Ramos (cell line): ENCODE data around the gene GPN3.
"Not testable (repeated sequence)": the region's sequence is repeated elsewhere in the genome, so short reads cannot be mapped to it uniquely, and the experiment has no call there.

Source experiments
- in situ Hi-C: fragments of 300-500 bp; cut with MboI; formaldehyde crosslinking; loops from one replicate; pipeline ENCODE4 v1.14.3; 2022; ENCODE audit warnings: low sequenced_read_pairs; ENCODE audit not compliant: unreplicated experiment

The GPN3 gene

GRCh38 chr12:110449799-110450497 is 18.1 kb downstream of the GPN3 start, which contains the start of gene ARPC3:
ARPC3 (minus strand) TSS chr12:110450337; CDS start chr12:110450260, 77 bp downstream.
- in situ Hi-C loops, result loop anchor here (10.0 kb wide), 1 partner anchor 375 kb away; no protein-coding TSS in a partner anchor

DNA sequence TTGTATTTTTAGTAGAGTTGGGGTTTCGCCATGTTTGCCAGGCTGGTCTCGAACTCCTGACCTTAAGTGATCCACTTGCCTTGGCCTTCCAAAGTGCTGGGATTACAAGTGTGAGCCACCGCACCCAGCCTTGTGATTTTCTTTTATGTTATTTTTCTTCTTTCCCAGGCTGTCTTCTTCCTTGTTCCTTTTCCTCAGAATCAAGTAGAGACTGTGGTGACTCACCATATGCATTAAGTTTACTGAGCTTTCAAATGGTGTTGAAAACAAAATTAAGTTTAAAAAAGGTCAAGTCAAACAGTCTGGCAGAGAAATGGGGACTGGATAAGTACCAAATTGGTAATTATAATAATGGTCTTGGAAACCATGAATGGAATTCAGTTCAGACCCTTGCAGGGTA is 23.6 kb downstream of the GPN3 start:
- in situ Hi-C loops, result loop anchor here (10.0 kb wide), 1 partner anchor 380 kb away; no protein-coding TSS in a partner anchor

DNA sequence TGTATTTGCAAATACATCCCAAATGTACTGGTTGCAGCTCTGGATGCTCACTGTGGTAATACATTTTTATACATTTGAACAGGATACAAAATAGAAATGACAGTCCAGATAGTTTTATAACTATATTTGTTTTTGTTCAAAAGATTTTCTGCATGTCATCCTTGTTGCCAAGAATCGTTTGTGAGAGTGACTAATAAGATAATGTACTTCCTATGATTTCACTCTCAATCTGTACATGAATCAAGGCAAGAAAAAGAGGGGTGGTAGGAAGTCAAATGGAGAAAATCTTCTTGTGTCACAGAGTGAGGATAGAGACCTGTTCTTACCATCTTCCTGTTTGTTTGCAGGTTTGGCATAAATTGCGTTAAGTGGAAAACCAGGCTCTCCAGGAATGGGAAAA is 31.8 kb downstream of the GPN3 start:
- in situ Hi-C loops, result no loop called here

DNA sequence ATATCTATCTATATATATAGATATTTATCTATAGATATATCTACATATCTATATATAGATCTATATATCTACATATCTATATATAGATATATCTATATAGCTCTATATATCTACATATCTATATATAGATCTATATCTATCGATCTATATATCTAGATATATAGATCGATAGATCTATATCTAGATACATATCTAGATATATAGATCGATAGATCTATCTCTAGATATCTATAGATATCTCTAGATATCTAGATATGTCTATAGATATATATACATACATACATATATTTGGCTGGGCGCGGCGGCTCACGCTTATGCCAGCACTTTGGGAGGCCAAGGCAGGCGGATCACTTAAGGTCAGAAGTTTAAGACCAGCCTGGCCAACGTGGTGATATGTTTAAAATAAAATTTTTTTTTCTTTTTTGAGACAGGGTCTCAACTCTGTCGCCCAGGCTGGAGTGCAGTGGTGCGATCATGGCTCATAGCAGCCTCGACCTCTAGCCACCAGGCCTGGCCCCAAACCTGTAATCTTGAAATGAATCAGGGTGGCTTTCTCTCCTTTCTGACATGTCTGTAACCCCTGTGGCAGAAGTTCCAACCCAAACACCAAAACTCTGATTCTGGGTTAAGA is 36.0 kb downstream of the GPN3 start:
- in situ Hi-C loops, result no loop called here

DNA sequence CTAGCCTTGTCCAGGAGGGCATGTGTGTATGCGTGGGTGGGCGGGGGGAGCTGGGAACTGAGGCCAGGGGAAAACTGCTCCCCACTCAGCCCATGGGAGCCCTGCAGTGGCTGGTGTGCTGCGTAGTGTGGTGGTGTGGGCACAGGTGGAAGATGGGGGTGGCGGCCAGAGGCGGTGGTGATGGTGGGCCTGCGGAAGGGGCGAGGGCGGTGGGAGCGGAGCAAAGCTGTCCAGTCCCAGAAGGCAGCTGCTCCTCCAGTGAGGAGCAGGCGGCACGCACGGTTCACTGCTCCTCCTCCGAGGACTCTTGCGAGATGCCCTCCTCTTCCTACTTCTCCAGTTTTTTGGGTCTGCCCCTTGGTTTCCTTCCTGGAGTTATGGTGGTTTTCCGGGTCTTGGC is 38.4 kb downstream of the GPN3 start:
- in situ Hi-C loops, result loop anchor here (5.0 to 10.0 kb wide), 2 partner anchors 77 to 335 kb away; no protein-coding TSS in a partner anchor

DNA sequence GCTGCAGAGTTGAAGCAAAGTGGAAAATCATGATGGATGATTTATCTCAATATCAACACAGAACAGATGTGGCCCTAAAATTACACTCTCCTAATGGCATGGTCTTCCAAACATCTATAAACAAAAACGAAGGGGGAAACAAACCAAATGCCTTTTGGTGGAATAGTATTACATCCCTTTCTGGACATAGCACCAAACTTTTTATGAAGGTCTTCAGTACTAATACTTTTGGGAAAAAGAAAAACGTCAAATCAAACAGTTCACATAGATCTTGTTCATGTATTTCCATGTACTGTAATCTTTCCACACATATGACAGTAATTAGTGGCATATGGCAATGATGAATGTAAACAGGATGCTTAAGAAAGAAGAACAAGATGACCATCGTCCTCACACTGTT is 41.7 kb downstream of the GPN3 start:
- in situ Hi-C loops, result loop anchor here (5.0 to 10.0 kb wide), 2 partner anchors 74 to 332 kb away; no protein-coding TSS in a partner anchor

- in situ Hi-C loops, result loop anchor here (10.0 kb wide), 1 partner anchor 329 kb away; no protein-coding TSS in a partner anchor
Observed at GRCh38 chr12:110424237-110424636, 43.8 kb downstream of the GPN3 start.

DNA sequence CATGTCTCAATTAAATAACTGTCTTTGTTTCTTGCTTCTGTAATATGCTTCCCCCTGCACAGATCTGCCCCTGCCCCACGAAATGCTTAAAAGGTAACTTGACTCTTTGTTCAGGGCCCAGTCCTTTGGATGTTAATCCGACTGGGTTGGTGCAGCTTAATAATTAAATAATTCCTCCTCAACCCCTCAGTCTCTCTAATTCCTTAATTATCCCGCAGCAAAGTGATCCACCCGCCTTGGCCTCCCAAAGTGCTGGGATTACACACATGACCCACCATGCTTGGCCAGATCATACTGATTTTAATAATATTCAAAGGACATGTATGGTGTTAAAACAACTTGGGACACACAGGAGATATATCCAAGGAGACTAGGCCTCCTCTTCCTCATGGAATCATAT is 46.4 kb downstream of the GPN3 start:
- in situ Hi-C loops, result loop anchor here (10.0 kb wide), 1 partner anchor 327 kb away; no protein-coding TSS in a partner anchor

GRCh38 chr12:110421159-110421661 is 46.8 kb downstream of the GPN3 start:
- in situ Hi-C loops, result loop anchor here (10.0 kb wide), 1 partner anchor 326 kb away; no protein-coding TSS in a partner anchor

DNA sequence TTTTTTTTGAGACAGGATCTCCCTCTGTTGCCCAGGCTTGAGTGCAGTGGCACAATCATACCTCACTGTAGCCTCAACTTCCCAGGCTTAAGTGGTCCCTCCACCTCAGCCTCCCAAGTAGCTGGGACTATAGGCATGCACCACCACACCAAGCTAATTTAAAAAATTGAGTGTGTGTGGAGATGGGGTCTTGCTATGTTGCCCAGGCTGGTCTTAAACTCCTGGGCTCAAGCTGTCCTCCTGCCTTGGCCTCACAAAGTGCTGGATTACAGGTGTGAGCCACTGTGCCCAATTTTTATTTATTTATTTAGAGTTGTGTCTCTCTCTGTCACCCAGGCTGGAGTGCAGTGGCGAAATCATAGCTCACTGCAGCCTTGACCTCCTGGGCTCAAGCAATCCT is 47.4 kb downstream of the GPN3 start:
- in situ Hi-C loops, result loop anchor here (10.0 kb wide), 1 partner anchor 326 kb away; no protein-coding TSS in a partner anchor

DNA sequence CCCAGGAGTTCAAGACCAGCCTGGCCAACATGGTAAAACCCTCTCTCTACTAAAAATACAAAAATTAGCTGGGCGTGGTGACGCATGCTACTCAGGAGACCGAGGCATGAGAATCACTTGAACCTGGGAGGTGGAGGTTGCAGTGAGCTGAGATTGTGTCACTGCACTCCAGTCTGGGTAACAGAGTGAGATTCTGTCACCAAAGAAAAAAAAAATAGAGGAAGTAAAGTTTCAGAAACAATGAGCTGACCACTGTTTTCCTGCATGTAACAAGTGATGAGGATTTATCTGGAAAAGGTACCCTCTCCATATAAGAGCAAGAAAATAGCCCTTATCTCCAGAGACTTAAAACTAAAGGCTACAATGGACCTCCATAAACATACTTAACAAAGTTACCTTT is 50.9 kb downstream of the GPN3 start:
- in situ Hi-C loops, result not testable (repeated sequence)

GRCh38 chr12:110410086-110410485 is 58.0 kb downstream of the GPN3 start:
- in situ Hi-C loops, result not testable (repeated sequence)

DNA sequence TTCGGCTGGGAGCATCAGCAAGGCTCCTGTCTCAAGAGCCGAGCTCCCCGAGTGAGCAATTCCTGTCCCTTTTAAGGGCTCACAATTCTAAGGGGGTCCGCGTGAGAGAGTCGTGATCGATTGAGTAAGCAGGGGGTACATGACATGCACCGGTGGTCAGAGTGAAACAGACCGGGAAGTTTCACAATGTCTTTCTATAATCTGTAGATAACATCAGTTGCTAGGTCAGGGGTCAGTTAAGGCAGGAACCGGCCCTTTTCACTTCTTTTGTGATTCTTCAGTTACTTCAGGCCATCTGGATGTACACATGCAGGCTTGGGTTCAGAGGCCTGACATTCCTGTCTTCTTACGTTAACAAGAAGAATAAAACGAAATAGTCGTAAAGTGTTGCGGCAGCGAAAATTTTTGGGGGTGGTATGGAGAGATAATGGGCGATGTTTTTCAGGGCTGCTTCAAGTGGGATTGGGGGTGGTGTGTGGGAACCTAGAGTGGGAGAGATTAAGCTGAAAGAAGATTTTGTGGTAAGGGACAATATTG is 62.9 kb downstream of the GPN3 start:
- in situ Hi-C loops, result not testable (repeated sequence)

DNA sequence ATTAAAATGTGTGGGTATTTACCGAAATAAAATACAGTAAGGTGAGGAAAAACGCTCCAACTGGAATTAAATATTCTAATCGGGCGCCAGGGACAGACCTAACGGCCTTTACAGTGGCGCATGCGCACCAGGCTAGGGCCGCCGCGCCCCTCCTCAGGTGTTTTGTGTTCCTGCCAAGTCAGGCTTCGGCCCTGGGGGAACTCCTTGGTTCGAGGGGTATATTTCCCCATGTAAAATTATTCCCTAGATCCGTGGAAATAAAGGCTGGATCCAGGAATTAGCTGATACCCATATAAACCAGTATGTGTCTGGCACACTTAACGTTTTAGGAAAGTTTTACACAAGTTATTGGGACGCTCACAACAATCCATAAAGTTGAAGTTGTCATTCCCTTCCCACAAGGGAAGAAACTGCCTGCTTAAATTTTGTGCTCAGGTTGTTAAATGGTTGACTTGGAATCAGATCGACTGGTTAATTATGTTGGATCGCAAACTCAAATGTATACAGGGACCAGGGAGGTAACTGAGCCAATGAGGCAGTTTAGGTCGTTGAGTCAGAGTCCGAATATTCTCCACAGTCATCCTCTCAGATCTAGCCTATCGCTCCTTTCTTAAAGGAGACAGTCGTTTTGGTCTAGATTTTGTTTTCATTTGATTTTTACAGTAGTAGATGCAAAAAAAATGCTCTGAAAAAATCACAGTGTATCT is 63.9 kb downstream of the GPN3 start:
- in situ Hi-C loops, result no loop called here

GRCh38 chr12:110403146-110403975 is 64.7 kb downstream of the GPN3 start, which contains the start of gene ANAPC7:
ANAPC7 (minus strand) TSS chr12:110403708; CDS start chr12:110403627, 81 bp downstream.
- in situ Hi-C loops, result no loop called here
